Occipital lobe (tissue), 2 donors: ENCODE measurements around the gene COA1. TPM values are rescaled to one million over a fixed set of nuclear protein-coding genes. Genes with fewer than 3 reads are reported as not detected.
"Not testable (repeated sequence)": the region's sequence is repeated elsewhere in the genome, so short reads cannot be mapped to it uniquely, and the experiment has no call there.

Experiments
- DNase-seq: peaks from one replicate; lab custom pipeline; 2025; lab: John Stamatoyannopoulos, UW
- total RNA-seq: library from RNA; depleted of rRNA; stranded (reverse); fragments of >200 nt; gene quantifications from one replicate; pipeline ENCODE4 v1.2.3, GENCODE V29; 2014

The COA1 gene
- total RNA-seq, 1 donor from 2014 or later: 40.4 TPM

- peak; percentile 43 for DNase-seq
Measured at GRCh38 chr7:43758029-43758821, 28.9 kb upstream of the COA1 start, which contains the start of gene BLVRA. TSS of gene BLVRA (plus strand) at chr7:43758680. CDS start at chr7:43771159, 12,479 bp downstream.

- DNase-seq: no peak
Measured at GRCh38 chr7:43757073-43757720, 27.9 kb upstream of the COA1 start.

- no peak for DNase-seq
Measured at GRCh38 chr7:43756368-43757072, 27.2 kb upstream of the COA1 start.

- DNase-seq: no peak
Measured at GRCh38 chr7:43754596-43754995, 25.3 kb upstream of the COA1 start.

- no peak for DNase-seq
Measured at GRCh38 chr7:43753843-43754242, 24.5 kb upstream of the COA1 start.

GRCh38 chr7:43753271-43753810 is 24.0 kb upstream of the COA1 start:
- no peak for DNase-seq

GRCh38 chr7:43752411-43752810 is 23.1 kb upstream of the COA1 start:
- DNase-seq: no peak

- DNase-seq: no peak
Measured at GRCh38 chr7:43750016-43750887, 20.9 kb upstream of the COA1 start.

GRCh38 chr7:43749383-43749940 is 20.1 kb upstream of the COA1 start:
- no peak for DNase-seq

- no peak for DNase-seq
Measured at GRCh38 chr7:43747328-43748105, 18.2 kb upstream of the COA1 start.

GRCh38 chr7:43742692-43743091 is 13.4 kb upstream of the COA1 start:
- no peak for DNase-seq

GRCh38 chr7:43737467-43738127 is 8.3 kb upstream of the COA1 start:
- no peak for DNase-seq

- no peak for DNase-seq
Measured at GRCh38 chr7:43735802-43736603, 6.7 kb upstream of the COA1 start.

- no peak for DNase-seq
Measured at GRCh38 chr7:43735403-43735801, 6.1 kb upstream of the COA1 start.

GRCh38 chr7:43734575-43735332 is 5.4 kb upstream of the COA1 start:
- not testable (repeated sequence) for DNase-seq

- DNase-seq: not testable (repeated sequence)
Measured at GRCh38 chr7:43731494-43731893, 2.2 kb upstream of the COA1 start.

- DNase-seq: no peak
Measured at GRCh38 chr7:43729924-43730248, 563 bp upstream of the COA1 start.

- no peak for DNase-seq
Measured at GRCh38 chr7:43727494-43727893, 1.8 kb downstream of the COA1 start.
